Activated CD8-positive, alpha-beta T cell treated with anti-CD3 and anti-CD28 coated beads for 36 hours (primary cell): Measurements from ENCODE around the gene CD44. TPM values are rescaled to one million over a fixed set of nuclear protein-coding genes. Genes with fewer than 3 reads are reported as not detected.

Experiments
- ATAC-seq: fragments of 200-7000 bp; cut with Tn5 transposase; one replicate; pipeline ENCODE4 v1.10.0; 2021; ENCODE audit warnings: mild to moderate bottlenecking, moderate library complexity
- CTCF ChIA-PET: fragments of 350-600 bp; sonication (Branson Sonifier 250); formaldehyde crosslinking; loops from one replicate; lab custom pipeline; 2021; ENCODE audit warnings: antibody characterized with exemption; lab: Charles Lee
- POLR2A ChIA-PET: fragments of 350-600 bp; sonication (Branson Sonifier 250); formaldehyde crosslinking; loops from one replicate; lab custom pipeline; 2021; ENCODE audit warnings: antibody characterized with exemption; lab: Charles Lee
- DNase-seq: peaks from one replicate; pipeline ENCODE4 v3.0.0-alpha.2; 2020
- H3K27ac Mint-ChIP-seq: one replicate; pipeline ENCODE4 v1.8.0; 2021; ENCODE audit warnings: mild to moderate bottlenecking, mixed read lengths
- H3K27me3 Mint-ChIP-seq: one replicate; pipeline ENCODE4 v1.8.0; 2021; ENCODE audit warnings: mixed read lengths
- H3K36me3 Mint-ChIP-seq: one replicate; pipeline ENCODE4 v1.8.0; 2021; ENCODE audit warnings: low read depth, mixed read lengths
- H3K4me1 Mint-ChIP-seq: one replicate; pipeline ENCODE4 v1.8.0; 2021; ENCODE audit warnings: low read depth, mixed read lengths
- H3K4me3 Mint-ChIP-seq: one replicate; pipeline ENCODE4 v1.8.0; 2021; ENCODE audit warnings: mild to moderate bottlenecking, moderate library complexity, mixed read lengths
- H3K9me3 Mint-ChIP-seq: one replicate; pipeline ENCODE4 v1.8.0; 2021; ENCODE audit warnings: mixed read lengths
- CTCF ChIP-seq: fragments of 200-600 bp; IDR thresholded peaks from one replicate; pipeline ENCODE4 v1.8.0; 2022; ENCODE audit warnings: antibody characterized with exemption, mild to moderate bottlenecking
- intact Hi-C: fragments of 100-400 bp; cut with micrococcal nuclease; formaldehyde crosslinking; loops from one replicate; pipeline ENCODE4 v1.10.0; 2022
- total RNA-seq, 2 experiments: library from RNA; stranded (reverse); gene quantifications; one replicate each; pipeline ENCODE4 v1.2.3, GENCODE V29; 2021

The CD44 gene
- total RNA-seq, 2 experiments from 2014 or later, result 363 to 373 TPM

- peaks cover 62% of the 10 kb centered on the region for H3K4me1 Mint-ChIP-seq
- POLR2A ChIA-PET, result interaction anchor here (1.0 to 1.5 kb wide), 2 partner anchors 9 to 333 kb away, joined by 3 to 5 read pairs; no protein-coding TSS in a partner anchor
- TF ChIP-seq CTCF, result no peak
- peaks cover 7% of the 10 kb centered on the region for H3K9me3 Mint-ChIP-seq
- peaks cover 5% of the 10 kb centered on the region for H3K36me3 Mint-ChIP-seq
- DNase-seq (peak; percentile 35), ATAC-seq (peak; percentile 60)
- H3K27ac Mint-ChIP-seq, result peak overlapping the region; percentile 70
- intact Hi-C loops, result no loop called here
- CTCF ChIA-PET, result interaction anchor here (1.9 to 2.8 kb wide), 2 partner anchors 11 kb away, joined by 5 to 35 read pairs; no protein-coding TSS in a partner anchor
- H3K4me3 Mint-ChIP-seq, result no peak overlapping the region
- H3K27me3 Mint-ChIP-seq, result no peaks in the 10 kb centered on the region
These were observed 108.9 kb downstream of the CD44 start for GRCh38 chr11:35247863-35248262.

GRCh38 chr11:35248558-35249323 lies 109.8 kb downstream of the CD44 start:
- DNase-seq, result no peak
- Mint-ChIP-seq H3K4me1 (peaks cover 53% of the 10 kb centered on the region), H3K4me3 (no peak overlapping the region), H3K36me3 (peaks cover 4% of the 10 kb centered on the region), H3K27ac (no peak overlapping the region), H3K9me3 (peaks cover 7% of the 10 kb centered on the region), H3K27me3 (no peaks in the 10 kb centered on the region)
- no peak for ATAC-seq
- POLR2A ChIA-PET, result no interaction called here
- CTCF ChIA-PET, result interaction anchor here (1.3 kb wide), 1 partner anchor 143 kb away, joined by 3 read pairs; no protein-coding TSS in a partner anchor
- TF ChIP-seq CTCF, result no peak
- intact Hi-C loops, result no loop called here

GRCh38 chr11:35250192-35250591 lies 111.2 kb downstream of the CD44 start:
- no peak overlapping the region for H3K27ac Mint-ChIP-seq

GRCh38 chr11:35250621-35251020 lies 111.7 kb downstream of the CD44 start:
- intact Hi-C loops, result no loop called here
- ChIA-PET CTCF (interaction anchor here (1.2 kb wide), 1 partner anchor 13 kb away, joined by 4 read pairs; no protein-coding TSS in a partner anchor), POLR2A (interaction anchor here (1.1 kb wide), 1 partner anchor 16 kb away, joined by 6 read pairs; no protein-coding TSS in a partner anchor)
- TF ChIP-seq CTCF, result no peak
- Mint-ChIP-seq H3K27ac (no peak overlapping the region), H3K9me3 (peaks cover 3% of the 10 kb centered on the region), H3K4me3 (no peak overlapping the region), H3K4me1 (peaks cover 35% of the 10 kb centered on the region), H3K36me3 (peaks cover 4% of the 10 kb centered on the region), H3K27me3 (no peaks in the 10 kb centered on the region)
- no peak for DNase-seq
- ATAC-seq, result no peak

More at GRCh38 chr11:35250192-35250591, 111.2 kb downstream of the CD44 start:
- H3K4me3 Mint-ChIP-seq, result no peak overlapping the region
- ATAC-seq (no peak), DNase-seq (no peak)
- POLR2A ChIA-PET, result interaction anchor here (1.1 kb wide), 1 partner anchor 16 kb away, joined by 6 read pairs; no protein-coding TSS in a partner anchor
- peaks cover 3% of the 10 kb centered on the region for H3K9me3 Mint-ChIP-seq
- peaks cover 38% of the 10 kb centered on the region for H3K4me1 Mint-ChIP-seq
- TF ChIP-seq CTCF, result no peak
- CTCF ChIA-PET, result interaction anchor here (1.2 to 1.3 kb wide), 2 partner anchors 13 to 141 kb away, joined by 3 to 4 read pairs; no protein-coding TSS in a partner anchor
- peaks cover 4% of the 10 kb centered on the region for H3K36me3 Mint-ChIP-seq
- intact Hi-C loops, result no loop called here
- H3K27me3 Mint-ChIP-seq, result no peaks in the 10 kb centered on the region

GRCh38 chr11:35253237-35253636 lies 114.3 kb downstream of the CD44 start:
- ChIA-PET CTCF (interaction anchor here (1.2 kb wide), 1 partner anchor 16 kb away, joined by 4 read pairs; no protein-coding TSS in a partner anchor), POLR2A (interaction anchor here (1.2 kb wide), 2 partner anchors 10 to 13 kb away, joined by 3 to 4 read pairs; no protein-coding TSS in a partner anchor)
- no peak for ATAC-seq
- H3K4me1 Mint-ChIP-seq, result peaks cover 32% of the 10 kb centered on the region
- H3K27me3 Mint-ChIP-seq, result no peaks in the 10 kb centered on the region
- no peak for TF ChIP-seq CTCF
- no peak overlapping the region for H3K27ac Mint-ChIP-seq
- no peak for DNase-seq
- peaks cover 3% of the 10 kb centered on the region for H3K9me3 Mint-ChIP-seq
- intact Hi-C loops, result no loop called here
- no peaks in the 10 kb centered on the region for H3K36me3 Mint-ChIP-seq
- H3K4me3 Mint-ChIP-seq, result no peak overlapping the region
